ENCODE results near the gene SMARCB1.

Gene SMARCB1

GRCh38 chr22:23837496-23837859 lies 50.7 kb downstream of the SMARCB1 start:
- Histone ChIP-seq H3K27ac (ENCODE audit: low read length, poor library complexity, severe bottlenecking) (no peak overlapping the region), H2BK120ac (ENCODE audit: low read depth, low read length) (no peak overlapping the region), H2AK5ac (ENCODE audit: low read length, severe bottlenecking) (no peak overlapping the region), H3K9me3 (ENCODE audit: control insufficient read depth, low read length) (no peaks in the 10 kb centered on the region), H3K4me2 (ENCODE audit: low read length, poor library complexity, severe bottlenecking) (no peak overlapping the region), H2BK5ac (ENCODE audit: low read depth, low read length, poor library complexity, severe bottlenecking) (no peak overlapping the region), H4K8ac (ENCODE audit: low read length) (no peak overlapping the region), H3K4me1 (ENCODE audit: control insufficient read depth, insufficient read depth, low read depth, low read length) (peaks cover 16% of the 10 kb centered on the region), H3K79me1 (replicated peaks; ENCODE audit: low read length, poor library complexity, severe bottlenecking) (peaks cover 20% of the 10 kb centered on the region), H2BK12ac (ENCODE audit: low read length in 2 of 2) (no peak overlapping the region), H3K27me3 (ENCODE audit: control insufficient read depth in 1 of 2, insufficient read depth in 1 of 2, low read length in 2 of 2) (peaks cover 0 to 11% of the 10 kb centered on the region in 2 experiments), H3K18ac (ENCODE audit: low read depth in 1 of 2, low read length in 2 of 2) (no peak overlapping the region), H3K36me3 (ENCODE audit: control insufficient read depth in 1 of 2, insufficient read depth in 2 of 2, low read depth in 1 of 2, low read length in 2 of 2) (peaks cover 44 to 56% of the 10 kb centered on the region in 2 experiments), H3K4ac (ENCODE audit: low read depth in 1 of 2, low read length in 2 of 2) (no peak overlapping the region), H3K9ac (ENCODE audit: low read length) (no peak overlapping the region), H3K4me3 (ENCODE audit: insufficient read depth in 1 of 2, low read depth in 1 of 2, low read length in 2 of 2) (no peak overlapping the region), H2AFZ (ENCODE audit: low read depth, low read length) (no peak overlapping the region), H3K23ac (ENCODE audit: low read length in 2 of 2) (no peak overlapping the region), H2BK15ac (ENCODE audit: low read depth, poor library complexity, severe bottlenecking) (no peak overlapping the region), H3K14ac (ENCODE audit: low read length in 2 of 2) (no peak overlapping the region), H4K91ac (ENCODE audit: low read length) (no peak overlapping the region)
- no peak for DNase-seq
- WGBS: 89% methylated on average over 12 of the region's 12 CpGs

GRCh38 chr22:23837911-23838680 lies 51.3 kb downstream of the SMARCB1 start:
- no peaks in the 10 kb centered on the region for H3K9me3 ChIP-seq (ENCODE audit: control insufficient read depth, low read length)
- no peak overlapping the region for H3K9ac ChIP-seq (ENCODE audit: low read length)
- H3K79me1 ChIP-seq (replicated peaks; ENCODE audit: low read length, poor library complexity, severe bottlenecking): peaks cover 14% of the 10 kb centered on the region
- 27% methylated on average over 41 of the region's 41 CpGs for WGBS
- H3K4me2 ChIP-seq (ENCODE audit: low read length, poor library complexity, severe bottlenecking): no peak overlapping the region
- H2AK5ac ChIP-seq (ENCODE audit: low read length, severe bottlenecking): no peak overlapping the region
- H3K4me1 ChIP-seq (ENCODE audit: control insufficient read depth, insufficient read depth, low read depth, low read length): peaks cover 15% of the 10 kb centered on the region
- no peak for DNase-seq
- no peak overlapping the region for H2BK15ac ChIP-seq (ENCODE audit: low read depth, poor library complexity, severe bottlenecking)
- H3K18ac ChIP-seq (ENCODE audit: low read depth in 1 of 2, low read length in 2 of 2): no peak overlapping the region
- no peak overlapping the region for H3K14ac ChIP-seq (ENCODE audit: low read length in 2 of 2)
- no peak overlapping the region for H2BK12ac ChIP-seq (ENCODE audit: low read length in 2 of 2)
- H4K8ac ChIP-seq (ENCODE audit: low read length): no peak overlapping the region
- no peak overlapping the region for H3K27ac ChIP-seq (ENCODE audit: low read length, poor library complexity, severe bottlenecking)
- no peak overlapping the region for H3K23ac ChIP-seq (ENCODE audit: low read length in 2 of 2)
- H2BK120ac ChIP-seq (ENCODE audit: low read depth, low read length): no peak overlapping the region
- H3K36me3 ChIP-seq (ENCODE audit: control insufficient read depth in 1 of 2, insufficient read depth in 2 of 2, low read depth in 1 of 2, low read length in 2 of 2): peaks cover 42 to 50% of the 10 kb centered on the region in 2 experiments
- no peak overlapping the region for H3K4ac ChIP-seq (ENCODE audit: low read depth in 1 of 2, low read length in 2 of 2)
- H2BK5ac ChIP-seq (ENCODE audit: low read depth, low read length, poor library complexity, severe bottlenecking): no peak overlapping the region
- no peak overlapping the region for H4K91ac ChIP-seq (ENCODE audit: low read length)
- H3K4me3 ChIP-seq (ENCODE audit: insufficient read depth in 1 of 2, low read depth in 1 of 2, low read length in 2 of 2): no peak overlapping the region
- H3K27me3 ChIP-seq (ENCODE audit: control insufficient read depth in 1 of 2, insufficient read depth in 1 of 2, low read length in 2 of 2): peaks cover 0 to 11% of the 10 kb centered on the region in 2 experiments
- no peak overlapping the region for H2AFZ ChIP-seq (ENCODE audit: low read depth, low read length)

GRCh38 chr22:23838681-23839468 lies 52.1 kb downstream of the SMARCB1 start, which contains the start of gene DERL3:
DERL3 (minus strand) TSS chr22:23839006; CDS start chr22:23838987, 19 bp downstream.
- Histone ChIP-seq H3K14ac (ENCODE audit: low read length in 2 of 2) (peak within 1 kb of the TSS in 1 of 2 experiments; percentile 20), H3K4me1 (ENCODE audit: control insufficient read depth, insufficient read depth, low read depth, low read length) (peaks cover 15% of the 10 kb centered on the region), H3K9me3 (ENCODE audit: control insufficient read depth, low read length) (no peaks in the 10 kb centered on the region), H4K91ac (ENCODE audit: low read length) (no peak within 1 kb of the TSS), H3K36me3 (ENCODE audit: control insufficient read depth in 1 of 2, insufficient read depth in 2 of 2, low read depth in 1 of 2, low read length in 2 of 2) (peaks cover 34 to 42% of the 10 kb centered on the region in 2 experiments), H2BK120ac (ENCODE audit: low read depth, low read length) (no peak within 1 kb of the TSS), H2BK15ac (ENCODE audit: low read depth, poor library complexity, severe bottlenecking) (no peak within 1 kb of the TSS), H3K27me3 (ENCODE audit: control insufficient read depth in 1 of 2, insufficient read depth in 1 of 2, low read length in 2 of 2) (peaks cover 0 to 11% of the 10 kb centered on the region in 2 experiments), H2BK12ac (ENCODE audit: low read length in 2 of 2) (peak within 1 kb of the TSS; percentile 65 to 86), H3K4me2 (ENCODE audit: low read length, poor library complexity, severe bottlenecking) (peak within 1 kb of the TSS; percentile 87), H3K23ac (ENCODE audit: low read length in 2 of 2) (no peak within 1 kb of the TSS), H3K18ac (ENCODE audit: low read depth in 1 of 2, low read length in 2 of 2) (peak within 1 kb of the TSS in 1 of 2 experiments; percentile 61), H2BK5ac (ENCODE audit: low read depth, low read length, poor library complexity, severe bottlenecking) (no peak within 1 kb of the TSS), H3K79me1 (replicated peaks; ENCODE audit: low read length, poor library complexity, severe bottlenecking) (peaks cover 10% of the 10 kb centered on the region), H4K8ac (ENCODE audit: low read length) (no peak within 1 kb of the TSS), H3K9ac (ENCODE audit: low read length) (no peak within 1 kb of the TSS), H2AFZ (ENCODE audit: low read depth, low read length) (peak within 1 kb of the TSS; percentile 75), H3K27ac (ENCODE audit: low read length, poor library complexity, severe bottlenecking) (no peak within 1 kb of the TSS), H3K4ac (ENCODE audit: low read depth in 1 of 2, low read length in 2 of 2) (peak within 1 kb of the TSS in 1 of 2 experiments; percentile 24), H2AK5ac (ENCODE audit: low read length, severe bottlenecking) (no peak within 1 kb of the TSS), H3K4me3 (ENCODE audit: insufficient read depth in 1 of 2, low read depth in 1 of 2, low read length in 2 of 2) (peak within 1 kb of the TSS; percentile 61 to 69)
- under 1% methylated on average over 62 of the region's 70 CpGs for WGBS
- peak; percentile 99 for DNase-seq

GRCh38 chr22:23840026-23840425 lies 53.3 kb downstream of the SMARCB1 start:
- H3K27me3 ChIP-seq (ENCODE audit: control insufficient read depth in 1 of 2, insufficient read depth in 1 of 2, low read length in 2 of 2): peaks cover 0 to 11% of the 10 kb centered on the region in 2 experiments
- H3K9ac ChIP-seq (ENCODE audit: low read length): no peak overlapping the region
- no peak for DNase-seq
- no peak overlapping the region for H4K91ac ChIP-seq (ENCODE audit: low read length)
- H2BK12ac ChIP-seq (ENCODE audit: low read length in 2 of 2): no peak overlapping the region
- 89% methylated on average over 7 of the region's 7 CpGs for WGBS
- H2BK5ac ChIP-seq (ENCODE audit: low read depth, low read length, poor library complexity, severe bottlenecking): no peak overlapping the region
- H3K4me1 ChIP-seq (ENCODE audit: control insufficient read depth, insufficient read depth, low read depth, low read length): peaks cover 24% of the 10 kb centered on the region
- H3K14ac ChIP-seq (ENCODE audit: low read length in 2 of 2): no peak overlapping the region
- no peaks in the 10 kb centered on the region for H3K9me3 ChIP-seq (ENCODE audit: control insufficient read depth, low read length)
- H2BK120ac ChIP-seq (ENCODE audit: low read depth, low read length): no peak overlapping the region
- no peak overlapping the region for H2BK15ac ChIP-seq (ENCODE audit: low read depth, poor library complexity, severe bottlenecking)
- no peak overlapping the region for H3K4ac ChIP-seq (ENCODE audit: low read depth in 1 of 2, low read length in 2 of 2)
- H3K27ac ChIP-seq (ENCODE audit: low read length, poor library complexity, severe bottlenecking): no peak overlapping the region
- no peak overlapping the region for H3K4me2 ChIP-seq (ENCODE audit: low read length, poor library complexity, severe bottlenecking)
- no peak overlapping the region for H4K8ac ChIP-seq (ENCODE audit: low read length)
- H3K18ac ChIP-seq (ENCODE audit: low read depth in 1 of 2, low read length in 2 of 2): no peak overlapping the region
- H3K23ac ChIP-seq (ENCODE audit: low read length in 2 of 2): no peak overlapping the region
- peaks cover 6% of the 10 kb centered on the region for H3K79me1 ChIP-seq (replicated peaks; ENCODE audit: low read length, poor library complexity, severe bottlenecking)
- no peak overlapping the region for H3K4me3 ChIP-seq (ENCODE audit: insufficient read depth in 1 of 2, low read depth in 1 of 2, low read length in 2 of 2)
- H3K36me3 ChIP-seq (ENCODE audit: control insufficient read depth in 1 of 2, insufficient read depth in 2 of 2, low read depth in 1 of 2, low read length in 2 of 2): peaks cover 29 to 33% of the 10 kb centered on the region in 2 experiments
- no peak overlapping the region for H2AFZ ChIP-seq (ENCODE audit: low read depth, low read length)
- no peak overlapping the region for H2AK5ac ChIP-seq (ENCODE audit: low read length, severe bottlenecking)

Measured in mesenchymal stem cell (in vitro differentiated cells and primary cell).